SH-SY5Y (cell line): ENCODE results near the gene PLEKHN1.

Experiments
- GATA2 ChIP-seq: IDR thresholded peaks from 2 replicates; pipeline ENCODE4 v1.6.1; 2011; ENCODE audit warnings: mild to moderate bottlenecking, low read depth, low read length
- GATA3 ChIP-seq: IDR thresholded peaks from 2 replicates; pipeline ENCODE4 v1.6.1; 2011; ENCODE audit warnings: low read depth, mild to moderate bottlenecking, low read length, moderate library complexity

Gene PLEKHN1

DNA sequence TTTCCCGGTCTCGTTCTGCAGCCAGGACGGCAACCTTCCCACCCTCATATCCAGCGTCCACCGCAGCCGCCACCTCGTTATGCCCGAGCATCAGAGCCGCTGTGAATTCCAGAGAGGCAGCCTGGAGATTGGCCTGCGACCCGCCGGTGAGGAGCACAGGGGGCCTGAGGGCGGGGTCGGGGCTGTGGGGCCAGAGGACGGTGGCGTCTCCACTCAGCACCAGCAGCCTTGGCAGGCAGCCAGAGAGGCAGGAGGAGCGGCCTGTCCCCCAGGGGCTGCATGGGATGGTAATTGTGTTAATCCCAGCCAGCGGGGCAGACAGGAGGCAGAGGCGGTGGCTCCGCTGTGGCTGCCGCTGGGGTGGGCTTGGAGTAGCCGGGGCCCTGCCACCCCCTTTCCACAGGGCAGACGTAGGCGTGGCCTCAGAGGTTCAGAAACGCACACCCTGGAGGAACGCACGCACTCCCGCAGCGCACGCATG lies 30.5 kb upstream of the PLEKHN1 start:
- TF ChIP-seq GATA2 (no peak), GATA3 (no peak)

DNA sequence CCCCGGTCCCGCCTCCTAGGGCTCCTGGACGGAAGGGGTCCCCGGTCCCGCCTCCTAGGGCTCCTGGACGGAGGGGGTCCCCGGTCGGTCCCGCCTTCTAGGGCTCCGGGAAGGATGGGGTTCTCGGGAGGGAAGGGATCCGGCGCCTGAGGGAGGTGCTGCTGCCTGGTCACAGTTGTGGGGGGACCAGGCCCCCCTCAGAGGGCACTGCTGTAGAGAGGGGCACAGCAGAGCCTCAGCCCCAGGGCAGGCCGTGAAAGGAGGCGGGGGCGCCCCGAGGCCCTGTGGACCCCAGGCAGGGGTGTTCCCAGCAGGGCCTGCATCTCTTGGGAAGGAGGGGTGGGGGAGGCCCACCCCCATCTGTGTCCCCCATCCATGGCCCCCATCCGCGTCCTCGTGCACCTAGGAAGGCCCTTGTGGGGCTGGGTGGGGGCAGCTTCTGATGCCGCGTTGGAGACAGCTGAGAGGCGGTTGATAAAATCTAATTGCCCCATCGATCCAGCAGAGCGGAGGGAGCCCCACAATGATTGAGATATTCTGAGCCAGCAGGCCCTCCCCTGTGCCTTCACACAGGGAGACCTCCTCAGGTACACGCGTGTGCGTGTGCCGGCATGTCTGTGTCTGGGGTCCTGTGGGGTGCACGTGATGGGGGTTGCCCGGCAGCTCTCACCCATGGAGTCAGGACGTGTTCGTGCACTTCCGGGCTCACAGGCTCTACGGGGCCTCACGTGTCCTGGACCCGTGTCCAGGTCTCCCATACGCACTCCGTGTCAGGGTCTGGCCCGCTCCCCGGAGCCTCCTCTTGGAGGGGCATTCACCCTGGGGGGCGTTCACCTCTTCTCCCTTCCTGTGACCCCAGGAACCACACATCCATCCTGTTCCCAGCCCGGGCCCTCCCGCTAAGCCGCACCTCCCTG lies 29.7 kb upstream of the PLEKHN1 start:
- TF ChIP-seq GATA2 = no peak
- TF ChIP-seq GATA3 = no peak

DNA sequence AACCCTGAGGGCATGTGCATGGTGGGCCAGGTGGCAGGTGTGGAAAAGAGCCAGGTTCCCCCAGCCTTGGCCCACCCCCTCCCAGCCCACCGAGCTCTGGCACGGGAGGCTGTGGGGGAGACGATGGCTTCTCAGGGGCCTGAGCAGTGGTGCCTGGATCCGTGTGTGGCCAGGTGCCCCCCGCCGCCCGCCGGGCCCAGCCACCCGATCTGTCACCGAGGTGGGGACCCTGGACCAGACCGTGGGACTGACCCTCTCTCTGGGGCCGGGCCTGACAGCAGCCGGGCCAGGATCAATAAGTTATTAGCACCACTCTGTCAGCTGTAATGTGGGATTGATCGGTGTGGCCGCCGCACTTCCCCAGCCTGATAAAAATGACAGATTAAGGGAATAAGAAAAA lies 28.8 kb upstream of the PLEKHN1 start:
- TF ChIP-seq GATA2 (no peak), GATA3 (no peak)

DNA sequence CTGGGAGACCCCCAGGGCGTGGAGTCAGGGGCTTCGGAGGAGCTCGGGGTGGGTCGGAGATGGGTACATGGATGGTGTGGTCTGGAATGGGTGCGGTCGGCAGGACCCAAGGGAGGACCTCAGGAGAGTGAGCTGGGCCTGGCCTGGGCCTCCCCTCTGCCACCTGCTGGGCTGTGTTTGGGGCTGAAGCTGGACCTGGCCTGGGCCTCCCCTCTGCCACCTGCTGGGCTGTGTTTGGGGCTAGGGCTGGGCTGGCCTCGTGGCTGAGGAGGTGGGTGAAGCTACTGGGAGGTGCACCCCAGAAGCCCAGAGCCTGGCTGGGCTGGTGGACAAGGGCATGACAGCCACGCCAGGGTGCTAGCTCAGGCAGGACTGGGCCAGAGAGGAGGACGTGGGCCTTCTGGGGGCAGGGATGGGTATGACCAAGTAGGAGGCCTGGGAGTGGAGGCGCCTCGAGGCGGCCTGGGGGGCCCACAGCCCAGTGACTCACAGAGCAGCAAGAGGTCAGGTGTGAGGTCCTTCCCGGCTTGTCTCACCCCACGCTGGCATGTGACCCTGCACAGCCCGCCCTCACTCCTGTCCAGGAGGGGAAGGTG lies 28.1 kb upstream of the PLEKHN1 start:
- TF ChIP-seq GATA3 (no peak), GATA2 (no peak)

DNA sequence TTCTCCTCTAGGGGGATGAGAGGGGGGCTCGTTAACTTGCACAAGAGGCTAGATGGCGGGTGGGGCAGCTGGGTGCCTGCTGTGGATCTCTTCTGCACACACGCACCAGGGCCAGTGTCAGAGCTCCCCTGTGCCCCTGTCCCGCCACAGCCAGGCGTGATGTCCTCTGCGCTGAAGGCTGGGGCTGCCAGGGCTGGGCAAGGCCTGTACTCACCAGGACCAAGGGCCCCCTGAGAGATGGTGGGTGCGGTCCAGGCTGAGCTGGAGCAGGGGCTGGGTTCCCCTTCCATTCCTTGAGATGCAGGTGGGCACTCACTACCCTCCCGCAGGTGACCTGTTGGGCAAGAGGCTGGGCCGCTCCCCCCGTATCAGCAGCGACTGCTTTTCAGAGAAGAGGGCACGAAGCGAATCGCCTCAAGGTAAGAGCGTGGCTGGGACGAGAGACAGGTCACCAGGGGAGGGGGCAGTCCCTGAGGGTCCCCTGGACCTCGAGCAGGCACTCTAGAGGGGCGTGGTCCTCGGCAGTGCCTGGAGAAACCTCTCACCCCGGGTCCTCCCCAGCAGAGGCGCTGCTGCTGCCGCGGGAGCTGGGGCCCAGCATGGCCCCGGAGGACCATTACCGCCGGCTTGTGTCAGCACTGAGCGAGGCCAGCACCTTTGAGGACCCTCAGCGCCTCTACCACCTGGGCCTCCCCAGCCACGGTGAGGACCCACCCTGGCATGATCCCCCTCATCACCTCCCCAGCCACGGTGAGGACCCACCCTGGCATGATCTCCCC lies 27.4 kb upstream of the PLEKHN1 start:
- no peak for TF ChIP-seq GATA2
- TF ChIP-seq GATA3 = no peak

DNA sequence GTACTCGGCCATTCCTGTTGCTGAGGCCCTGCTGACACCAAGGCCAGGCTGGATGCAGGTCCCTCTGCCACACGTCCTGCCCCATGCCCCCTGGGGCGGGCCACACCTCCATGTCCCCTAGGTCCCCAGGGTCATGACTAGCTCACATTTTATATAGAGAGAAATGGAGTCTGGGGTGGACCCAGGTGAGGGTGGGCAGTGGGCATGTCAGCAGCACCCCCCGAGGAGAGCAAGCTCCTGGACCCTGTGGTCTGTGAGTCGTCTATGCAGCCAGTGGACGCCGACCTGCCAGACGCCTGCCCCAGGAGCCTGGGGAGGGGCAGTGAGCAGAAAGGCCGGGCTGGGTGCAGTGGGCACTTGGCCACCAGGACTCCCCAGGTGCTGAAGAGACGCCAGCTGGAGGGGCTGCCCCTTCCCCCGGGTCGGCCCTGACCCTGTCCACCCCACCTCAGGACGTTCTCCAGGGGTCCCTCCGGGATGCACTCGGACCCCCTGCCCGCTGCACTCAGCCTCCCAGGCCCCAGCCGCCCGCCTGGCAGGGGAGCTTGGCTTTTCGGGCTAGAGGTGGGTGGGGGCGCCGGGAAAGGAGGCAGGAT lies 26.7 kb upstream of the PLEKHN1 start:
- no peak for TF ChIP-seq GATA3
- no peak for TF ChIP-seq GATA2

DNA sequence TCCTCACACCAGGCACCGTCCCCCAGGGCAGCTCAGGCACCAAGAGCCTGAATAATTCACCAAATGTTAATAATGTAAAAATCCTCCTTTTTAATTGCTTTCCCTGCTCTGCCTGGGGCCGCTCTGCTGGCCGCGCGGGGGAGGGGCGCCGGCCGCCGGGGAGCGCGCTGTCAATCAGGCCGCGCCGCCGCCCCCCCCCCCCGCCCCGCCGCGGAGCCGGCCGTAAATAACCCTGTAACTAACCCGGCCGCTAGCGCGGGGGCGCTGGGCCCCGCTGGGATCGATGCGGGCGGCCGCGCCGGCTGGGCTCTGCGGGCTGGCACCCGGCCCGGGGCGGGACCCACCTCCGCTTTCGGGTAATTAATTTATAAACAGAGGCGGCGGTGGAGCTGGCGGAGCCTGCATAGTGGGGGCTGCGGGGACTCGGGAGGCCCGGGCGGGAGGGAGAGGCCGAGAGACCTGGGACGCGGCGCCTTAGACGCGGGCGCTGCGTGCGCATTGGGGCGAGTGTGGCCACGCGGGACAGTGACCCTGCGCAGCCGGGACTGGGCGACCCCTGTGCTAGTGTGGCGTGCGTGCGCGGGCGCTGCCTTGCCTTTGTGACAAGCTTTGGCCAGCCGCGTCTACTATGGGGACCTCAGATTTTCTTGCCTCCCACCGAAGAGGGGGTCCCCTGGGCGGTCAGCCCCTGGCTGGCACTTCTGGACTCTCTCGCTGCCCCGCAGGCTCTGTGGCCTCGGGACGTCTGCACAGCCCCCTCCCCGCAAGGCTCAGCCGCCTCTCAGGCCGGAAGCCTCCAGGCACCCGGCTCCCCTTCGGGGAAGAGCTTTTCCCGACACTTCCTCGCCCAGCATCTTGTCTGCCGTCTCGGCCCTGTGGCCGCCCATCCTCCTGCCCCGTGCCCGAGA lies 25.9 kb upstream of the PLEKHN1 start:
- TF ChIP-seq GATA3 (no peak), GATA2 (no peak)

DNA sequence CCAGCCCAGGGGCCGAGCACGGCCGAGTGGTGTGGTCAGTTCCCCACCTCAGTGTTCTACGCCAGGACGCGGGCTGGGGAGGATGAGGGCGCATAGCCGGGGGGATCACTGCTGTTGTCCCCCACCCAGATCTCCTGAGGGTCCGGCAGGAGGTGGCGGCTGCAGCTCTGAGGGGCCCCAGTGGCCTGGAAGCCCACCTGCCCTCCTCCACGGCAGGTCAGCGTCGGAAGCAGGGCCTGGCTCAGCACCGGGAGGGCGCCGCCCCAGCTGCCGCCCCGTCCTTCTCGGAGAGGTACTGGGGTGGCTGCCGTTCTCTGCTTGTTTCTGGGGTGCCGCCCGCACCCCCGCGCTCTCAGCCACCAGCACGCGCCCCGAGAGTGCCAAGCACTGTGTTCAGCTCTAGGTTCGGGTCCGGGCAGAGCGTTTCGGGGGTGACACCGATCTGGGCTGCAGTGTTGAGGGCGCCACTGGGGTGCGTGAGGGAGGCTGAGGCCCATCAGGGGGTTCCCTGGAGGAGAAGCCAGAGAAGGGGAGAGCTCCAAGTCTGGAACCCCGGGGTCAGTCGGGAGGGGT lies 25.2 kb upstream of the PLEKHN1 start:
- TF ChIP-seq GATA2 = no peak
- no peak for TF ChIP-seq GATA3

DNA sequence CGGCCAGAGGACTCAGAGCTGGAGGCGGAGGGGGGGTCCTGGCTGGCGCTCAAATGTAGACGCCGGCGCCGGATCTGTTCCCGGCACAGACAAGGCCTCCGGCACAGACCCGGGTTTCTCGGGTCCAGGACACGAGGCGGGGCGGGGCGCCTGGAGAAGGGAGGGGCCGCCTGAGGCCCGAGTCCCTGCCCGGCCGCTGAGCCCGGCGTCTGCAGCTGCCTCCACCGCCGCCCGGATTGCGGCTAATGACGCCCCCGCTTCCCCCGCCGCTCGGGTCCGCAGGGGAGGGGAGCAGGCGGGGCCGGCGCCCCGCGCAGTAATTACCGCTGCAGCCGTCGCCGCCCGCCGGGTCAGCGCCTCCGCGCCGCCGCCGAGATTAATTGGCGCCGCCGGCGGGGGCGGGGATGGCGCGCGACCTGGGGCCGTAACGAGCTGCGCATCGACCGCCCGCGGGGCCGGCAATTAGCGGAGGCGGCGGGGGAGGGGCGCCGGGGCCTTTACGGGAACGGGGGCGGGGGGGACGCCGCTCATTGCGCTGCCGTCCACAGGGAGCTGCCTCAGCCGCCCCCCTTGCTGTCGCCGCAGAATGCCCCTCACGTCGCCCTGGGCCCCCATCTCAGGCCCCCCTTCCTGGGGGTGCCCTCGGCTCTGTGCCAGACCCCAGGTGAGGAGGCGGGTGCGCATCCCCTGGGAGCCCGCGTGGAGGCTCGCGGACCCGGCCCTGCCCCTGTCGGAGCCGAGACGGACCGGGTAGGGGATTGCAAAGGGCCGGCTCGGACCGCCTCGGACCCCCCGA lies 24.5 kb upstream of the PLEKHN1 start:
- TF ChIP-seq GATA2 = no peak
- no peak for TF ChIP-seq GATA3

DNA sequence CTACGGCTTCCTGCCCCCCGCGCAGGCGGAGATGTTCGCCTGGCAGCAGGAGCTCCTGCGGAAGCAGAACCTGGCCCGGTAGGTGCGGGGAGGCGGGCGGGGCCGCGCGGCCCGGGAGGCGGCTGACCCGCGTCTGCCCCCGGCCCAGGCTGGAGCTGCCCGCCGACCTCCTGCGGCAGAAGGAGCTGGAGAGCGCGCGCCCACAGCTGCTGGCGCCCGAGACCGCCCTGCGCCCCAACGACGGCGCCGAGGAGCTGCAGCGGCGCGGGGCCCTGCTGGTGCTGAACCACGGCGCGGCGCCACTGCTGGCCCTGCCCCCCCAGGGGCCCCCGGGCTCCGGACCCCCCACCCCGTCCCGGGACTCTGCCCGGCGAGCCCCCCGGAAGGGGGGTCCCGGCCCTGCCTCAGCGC lies 23.9 kb upstream of the PLEKHN1 start:
- TF ChIP-seq GATA3 = no peak
- no peak for TF ChIP-seq GATA2

DNA sequence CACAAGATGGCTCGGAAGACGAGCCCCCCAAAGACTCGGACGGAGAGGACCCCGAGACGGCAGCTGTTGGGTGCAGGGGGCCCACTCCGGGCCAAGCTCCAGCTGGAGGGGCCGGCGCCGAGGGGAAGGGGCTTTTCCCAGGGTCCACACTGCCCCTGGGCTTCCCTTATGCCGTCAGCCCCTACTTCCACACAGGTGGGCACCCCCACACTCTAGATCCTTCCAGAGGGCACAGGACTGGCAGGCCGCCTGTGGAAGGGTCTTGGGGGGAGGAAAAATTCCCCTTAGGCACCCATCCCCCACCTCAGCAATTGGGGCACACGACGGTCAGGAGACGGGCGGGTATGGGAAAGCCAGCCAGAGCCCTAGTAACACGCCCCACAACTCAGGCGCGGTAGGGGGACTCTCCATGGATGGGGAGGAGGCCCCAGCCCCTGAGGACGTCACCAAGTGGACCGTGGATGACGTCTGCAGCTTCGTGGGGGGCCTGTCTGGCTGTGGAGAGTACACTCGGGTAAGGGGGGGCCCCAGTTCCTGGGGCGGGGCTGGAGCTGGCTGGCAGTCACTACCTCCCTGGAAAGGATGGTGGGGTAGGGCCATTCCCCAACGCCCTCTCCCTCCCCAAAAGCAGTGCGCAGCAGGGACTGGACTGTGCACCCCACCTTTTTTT lies 23.3 kb upstream of the PLEKHN1 start:
- TF ChIP-seq GATA2 = no peak
- no peak for TF ChIP-seq GATA3
